GM19324 (cell line): Measurements from ENCODE around the gene METTL25B.

Experiments
- ATAC-seq: cut with Tn5 transposase; IDR thresholded peaks from one replicate; pipeline ENCODE4 v1.9.1; 2021; ENCODE audit warnings: mild to moderate bottlenecking, moderate library complexity; ENCODE audit not compliant: unreplicated experiment, low FRiP score

Gene METTL25B

DNA sequence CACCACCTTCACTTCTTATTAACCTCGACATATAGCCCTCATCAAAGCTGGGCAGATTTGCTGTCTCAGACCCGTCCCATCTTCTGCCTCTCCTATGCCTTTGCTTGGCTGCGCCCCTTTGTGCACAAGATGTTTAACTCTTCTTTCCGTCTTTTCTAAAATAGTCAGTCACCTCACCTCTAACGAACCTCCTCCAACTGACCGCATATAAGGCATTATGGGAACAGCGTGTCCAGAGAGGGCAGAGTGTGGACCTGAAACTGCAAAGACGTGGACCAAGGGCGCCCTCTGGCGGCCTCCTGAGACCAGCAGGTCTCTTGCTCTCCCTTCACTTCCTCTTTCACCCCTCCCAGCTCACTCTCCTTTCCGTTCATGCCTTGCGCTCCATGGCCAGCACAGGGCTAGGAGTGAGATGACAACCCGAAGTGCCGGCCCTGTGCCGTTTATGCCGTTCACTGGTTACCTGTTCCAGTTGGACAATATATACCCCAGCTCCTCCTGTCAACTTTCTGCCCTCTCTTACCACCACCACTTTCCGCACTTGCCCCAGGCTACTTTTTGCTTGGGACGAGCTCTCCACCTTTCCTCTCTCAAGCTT is 2.5 kb upstream of the METTL25B start:
- ATAC-seq: peak; percentile 26

GRCh38 chr1:156726549-156727226 is 1.6 kb upstream of the METTL25B start:
- ATAC-seq: no peak

DNA sequence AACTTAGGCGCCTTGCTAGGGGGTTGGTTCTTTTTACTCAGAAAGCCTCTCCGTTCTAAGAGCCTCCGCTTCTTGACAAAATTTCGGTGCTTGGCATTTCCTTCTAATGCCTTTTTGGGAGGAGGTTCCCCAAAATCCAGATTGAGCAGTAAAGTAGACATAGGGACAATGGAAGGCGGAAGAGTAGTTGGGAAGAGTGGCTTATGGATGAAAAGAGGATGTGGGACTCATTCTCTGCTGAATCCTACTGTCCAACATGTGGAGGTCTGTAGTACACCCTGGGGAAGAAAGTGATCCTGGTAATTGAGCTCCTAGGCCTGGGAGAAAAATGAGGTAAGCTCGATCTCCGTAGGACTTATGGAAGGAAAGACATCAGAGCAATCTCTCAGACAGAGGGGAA is 777 bp upstream of the METTL25B start:
- no peak for ATAC-seq

DNA sequence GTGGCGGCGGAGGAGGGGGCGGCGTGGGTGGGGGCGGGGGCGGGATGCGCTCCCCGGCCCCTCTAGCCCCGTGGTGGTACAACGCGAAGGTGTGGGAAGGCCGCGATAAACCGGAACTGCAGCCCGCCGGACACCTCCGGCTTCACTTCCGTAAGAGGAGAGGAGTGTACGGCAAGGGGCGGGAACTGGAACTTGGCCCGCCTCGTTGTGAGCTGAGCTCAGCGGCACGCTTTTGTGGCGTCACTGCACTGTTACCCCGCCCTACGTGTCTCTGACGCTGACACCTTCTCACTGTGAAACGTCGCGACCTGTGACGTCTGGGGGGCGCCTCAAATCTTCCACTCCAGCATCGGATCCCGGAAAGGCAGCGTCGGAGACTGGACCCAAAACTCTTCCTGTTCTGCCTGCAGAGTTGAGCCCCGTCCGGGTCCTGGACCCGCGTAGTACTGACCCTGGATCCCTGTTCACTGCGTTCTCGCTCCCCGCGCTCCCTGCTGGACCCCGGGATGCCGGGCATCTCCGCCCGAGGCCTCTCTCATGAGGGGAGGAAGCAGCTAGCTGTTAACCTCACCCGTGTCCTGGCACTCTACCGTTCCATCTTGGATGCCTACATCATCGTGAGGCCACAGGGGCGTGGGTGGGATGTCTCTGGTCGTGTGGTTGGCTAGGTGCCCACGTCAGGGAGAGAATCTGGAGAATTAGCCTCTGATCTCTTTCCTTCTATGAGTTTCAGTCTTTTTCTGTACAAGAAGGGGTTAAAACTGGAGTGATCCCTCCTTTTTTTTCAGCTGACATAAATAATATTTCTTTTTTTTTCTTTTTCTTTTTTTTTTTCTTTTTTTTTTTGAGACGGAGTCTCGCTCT is 562 bp downstream of the METTL25B start, which contains the start of gene ISG20L2:
ISG20L2 (minus strand) TSS at position 168 of the 864 bp plus-strand sequence. CDS start 1,114 bp downstream, outside the sequence.
- peak; percentile 89 for ATAC-seq

GRCh38 chr1:156733989-156734584 is 5.8 kb downstream of the METTL25B start:
- ATAC-seq: no peak

GRCh38 chr1:156738407-156738806 is 10.1 kb downstream of the METTL25B start:
- ATAC-seq: no peak

DNA sequence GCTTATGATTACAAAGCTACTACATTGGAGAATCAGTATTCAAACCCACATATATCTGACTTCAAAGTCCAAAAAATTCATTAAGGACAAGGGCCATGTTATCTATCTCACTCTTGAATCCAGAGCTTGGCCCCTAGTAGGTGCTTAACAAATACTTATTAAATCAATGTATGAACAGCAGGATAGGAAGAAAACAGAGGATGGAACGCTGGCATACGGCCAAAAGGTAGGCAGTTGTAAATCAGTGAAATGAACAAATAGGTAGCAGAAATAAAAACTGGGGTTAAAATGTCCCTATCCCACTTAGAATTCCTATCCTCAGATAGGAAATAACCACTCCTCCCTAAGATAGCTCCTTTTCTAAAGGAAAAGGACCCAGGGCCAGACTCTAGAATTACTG is 10.6 kb downstream of the METTL25B start:
- no peak for ATAC-seq

GRCh38 chr1:156740237-156740740 is 12.0 kb downstream of the METTL25B start:
- no peak for ATAC-seq

DNA sequence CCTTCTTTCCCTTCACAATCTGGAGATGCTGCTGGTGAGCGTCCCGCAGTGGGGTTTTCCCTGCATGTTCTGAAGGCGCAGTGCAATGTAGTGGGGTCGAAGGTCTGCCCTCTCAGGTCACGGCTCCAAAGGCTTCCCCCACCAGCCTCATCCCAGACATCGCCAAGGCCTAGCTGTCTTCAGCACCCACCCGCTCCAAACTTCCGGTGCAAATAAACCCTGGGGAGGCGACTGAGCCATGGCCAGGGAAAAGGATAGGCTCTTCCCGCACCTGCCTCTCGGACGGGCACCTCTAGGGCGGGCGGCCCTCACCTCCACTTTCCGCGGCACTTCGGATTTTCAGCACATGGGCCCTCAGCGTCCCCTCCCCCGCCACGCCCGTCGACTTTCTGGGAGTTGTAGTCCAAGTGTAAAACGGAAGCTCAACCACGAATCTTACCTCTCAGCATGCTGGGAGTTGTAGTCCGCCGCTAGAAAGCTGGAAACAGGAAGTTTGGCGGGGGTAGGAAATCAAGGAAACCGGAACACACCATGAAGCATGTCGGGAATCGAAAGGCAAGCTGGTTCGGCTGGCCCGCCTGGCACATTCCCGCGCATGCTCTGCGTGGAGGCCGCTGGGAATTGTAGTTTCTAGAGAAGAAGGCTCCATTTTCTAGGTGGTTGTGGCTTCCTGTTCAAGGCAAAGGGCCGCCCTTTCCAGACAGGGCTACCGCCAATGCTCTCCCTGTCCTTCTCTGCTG is 12.6 kb downstream of the METTL25B start, which contains the start of gene MRPL24:
MRPL24 (minus strand) TSS at position 348 of the 740 bp plus-strand sequence. CDS start 2,384 bp downstream, outside the sequence.
- ATAC-seq: peak; percentile 89

DNA sequence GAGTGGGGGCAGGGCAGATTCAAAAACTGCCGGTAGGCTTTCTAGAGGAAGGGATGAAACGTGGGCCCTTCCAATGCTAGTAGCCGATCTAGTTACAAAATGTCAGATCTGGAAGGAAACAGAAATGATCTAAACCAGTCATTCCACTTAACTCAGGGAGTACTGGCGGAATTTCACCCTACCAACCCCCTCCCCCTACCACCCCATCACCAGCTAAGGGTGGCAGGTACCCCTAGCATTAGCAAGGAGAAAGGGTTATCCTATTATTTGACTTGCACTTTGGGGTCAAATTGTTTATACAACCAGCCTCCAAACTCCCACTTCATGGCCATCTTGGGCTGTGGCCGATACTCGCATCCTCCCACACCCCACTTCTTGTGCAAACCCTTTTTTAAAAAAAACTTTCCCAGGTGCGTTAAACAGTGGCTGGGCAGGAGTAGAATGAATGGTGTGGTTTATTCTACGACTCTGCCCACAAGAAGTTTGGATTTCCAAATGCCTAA is 13.3 kb downstream of the METTL25B start:
- peak; percentile 1 for ATAC-seq

DNA sequence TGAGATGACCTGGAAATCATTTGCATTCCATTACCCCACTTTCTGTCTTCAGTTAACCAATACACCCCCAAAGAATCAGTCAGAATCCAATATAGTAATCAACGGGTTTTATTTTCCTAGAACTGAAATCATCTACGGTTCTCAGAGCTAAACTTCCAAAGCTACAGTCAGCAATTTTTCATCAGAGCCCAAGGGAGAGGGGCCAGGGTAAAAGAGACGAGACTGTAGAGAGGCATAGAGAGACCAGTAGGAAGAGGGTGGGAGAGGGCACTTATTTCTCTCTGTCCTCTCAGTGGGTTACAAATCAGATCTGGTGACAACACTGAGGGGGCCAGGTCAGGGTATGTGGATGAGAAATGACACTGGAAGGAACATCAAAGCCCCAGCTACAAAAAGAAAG is 13.7 kb downstream of the METTL25B start:
- no peak for ATAC-seq

DNA sequence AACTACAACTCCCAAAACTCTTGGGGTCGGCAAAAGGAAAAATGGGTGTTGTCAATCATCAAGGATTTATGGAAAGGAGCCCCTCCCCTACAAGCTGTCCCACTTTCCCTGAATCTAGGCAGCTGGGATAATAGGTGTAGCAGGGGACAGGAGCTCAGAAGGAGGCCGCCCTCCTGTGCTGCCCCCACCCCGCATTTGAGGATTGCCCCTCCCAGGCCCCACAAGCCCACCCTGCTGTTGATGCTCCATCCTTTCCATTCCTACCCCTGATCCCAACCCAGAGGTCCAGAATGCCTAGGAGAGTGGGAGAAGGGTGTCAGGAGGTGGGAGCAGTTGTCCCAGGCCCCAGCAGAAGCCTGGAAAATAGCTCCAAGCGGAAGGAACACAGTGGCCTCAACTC is 14.5 kb downstream of the METTL25B start:
- no peak for ATAC-seq

DNA sequence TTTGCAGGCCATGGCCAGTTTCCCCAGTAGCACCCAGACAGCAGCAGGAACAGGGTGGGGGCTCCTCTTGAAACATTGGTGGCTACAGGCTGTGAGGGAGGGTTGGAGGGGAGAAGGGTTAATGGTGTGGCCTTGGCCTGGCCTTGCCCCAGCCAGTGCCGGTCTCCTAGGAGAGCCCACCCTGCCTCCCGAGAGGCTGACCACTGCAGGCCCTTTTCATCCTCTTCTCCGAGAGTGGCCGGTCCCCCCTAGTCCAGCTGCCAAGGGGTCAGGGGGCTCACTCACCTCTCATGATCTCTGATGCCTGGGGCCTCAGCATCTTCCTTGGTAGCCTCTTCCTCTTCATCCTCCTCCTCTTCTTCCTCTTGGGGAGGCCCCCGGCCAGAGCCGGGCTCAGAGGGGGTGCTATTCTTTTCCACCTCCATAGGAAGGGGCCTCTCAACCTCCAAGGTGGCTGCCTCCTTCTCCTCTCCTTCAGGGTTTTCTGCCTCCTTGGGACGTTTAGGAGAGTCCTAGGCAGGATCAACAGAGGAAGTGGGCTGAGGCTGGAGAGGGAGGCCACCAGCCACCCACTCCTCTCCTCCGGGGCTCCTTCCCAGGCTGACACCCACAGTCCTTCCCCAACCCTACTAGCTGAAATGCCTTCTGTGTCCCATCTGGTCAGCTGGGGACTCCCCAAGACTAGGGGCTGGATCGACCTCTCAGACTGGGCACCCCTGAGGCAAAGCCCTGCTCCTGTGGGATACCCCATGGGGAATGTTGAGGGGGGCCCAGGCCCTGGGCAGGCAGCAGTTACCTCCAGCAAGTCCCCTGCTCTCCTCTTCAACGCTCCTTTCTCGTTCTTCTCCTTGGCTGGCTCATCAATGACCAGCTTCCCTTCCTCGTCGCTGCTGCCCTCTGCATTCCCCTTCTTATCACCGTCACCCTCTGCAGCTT is 15.4 kb downstream of the METTL25B start:
- ATAC-seq: no peak

DNA sequence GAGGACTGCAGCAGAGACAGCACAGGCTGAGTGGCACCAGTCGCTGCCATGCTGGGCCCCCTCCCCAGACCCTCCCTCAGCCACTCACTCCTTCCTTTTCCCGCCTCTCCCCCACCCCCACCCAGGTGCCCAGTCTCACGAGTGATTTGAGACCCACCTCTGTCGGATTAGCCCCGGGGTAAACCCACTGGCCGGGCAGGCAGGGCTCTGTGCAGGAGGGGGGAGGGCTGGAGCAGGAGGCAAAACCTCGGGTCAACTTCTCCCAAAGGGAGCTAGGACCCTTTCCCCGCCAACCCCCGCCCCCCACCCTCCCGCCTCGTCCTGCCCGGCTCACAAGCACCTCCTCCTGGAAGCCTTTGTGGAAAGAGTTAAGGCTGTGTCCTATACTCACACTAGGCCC is 16.1 kb downstream of the METTL25B start:
- ATAC-seq: no peak

DNA sequence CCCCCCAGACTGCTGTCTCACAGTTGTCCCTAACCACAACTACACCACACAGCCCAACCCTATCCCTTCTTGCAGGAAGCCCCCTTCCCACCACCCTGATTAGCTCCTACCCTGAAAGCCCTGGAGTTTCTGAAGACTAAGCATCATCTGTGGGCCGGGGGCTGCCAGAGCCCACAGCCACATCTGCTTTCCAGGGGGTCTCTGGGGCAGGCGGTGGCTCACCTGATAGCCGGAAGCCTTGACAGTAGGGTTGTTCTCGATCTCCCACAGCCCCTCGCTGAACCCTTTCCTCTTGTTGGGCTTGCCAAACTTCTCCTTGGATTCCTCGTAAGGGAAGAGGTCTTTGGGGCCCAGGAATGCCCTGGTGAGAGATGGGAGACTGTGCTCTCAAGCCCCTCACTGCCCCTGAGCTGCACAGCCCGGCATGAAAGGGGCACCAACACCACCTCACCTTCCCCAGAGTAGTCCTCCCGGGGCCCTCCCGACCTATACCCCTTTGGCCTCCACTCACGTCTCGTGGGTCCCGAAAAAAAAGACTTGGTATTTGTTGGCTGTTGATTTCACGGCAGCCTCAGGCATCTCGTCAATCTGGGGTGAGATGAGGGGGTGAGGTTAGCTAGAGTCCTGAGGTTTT is 16.6 kb downstream of the METTL25B start:
- ATAC-seq: no peak

DNA sequence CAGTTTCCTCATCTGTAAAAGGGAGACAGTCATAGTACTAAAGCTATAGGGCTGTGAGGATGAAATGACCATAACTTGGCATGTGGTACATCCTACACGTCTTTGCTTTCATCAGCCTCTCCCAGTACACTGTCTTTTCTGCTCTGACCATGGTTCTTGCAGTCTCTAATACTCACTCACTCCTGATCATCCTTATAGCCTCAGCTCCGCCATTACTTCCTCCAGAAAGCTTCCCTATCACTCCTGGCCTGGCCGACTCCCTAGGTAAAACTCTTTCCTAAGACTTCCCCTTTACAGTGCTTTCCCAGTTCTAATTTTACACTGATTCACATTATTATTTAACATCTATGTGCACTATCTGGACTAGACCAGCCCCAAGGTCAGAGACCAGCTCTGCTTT is 17.6 kb downstream of the METTL25B start:
- ATAC-seq: no peak

DNA sequence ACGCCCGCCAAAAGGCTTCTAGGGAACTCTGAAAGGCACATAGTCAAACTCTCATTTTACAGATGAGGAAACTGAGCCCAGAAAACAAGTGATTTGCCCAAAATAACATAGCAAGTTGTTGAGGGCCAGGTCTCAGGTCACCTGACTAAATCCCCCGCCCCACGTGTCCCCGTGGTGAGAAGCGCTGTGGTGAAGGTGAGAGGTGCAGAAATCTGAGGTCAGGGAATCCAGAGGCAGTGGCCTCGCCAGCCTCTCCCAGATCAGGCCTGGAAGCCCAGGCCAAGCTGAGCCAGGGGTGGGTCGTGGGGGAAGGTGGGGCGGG is 18.1 kb downstream of the METTL25B start:
- ATAC-seq: no peak
